GM19452 (cell line): ENCODE results near the gene LBR.

ENCODE experiments used
- ATAC-seq: cut with Tn5 transposase; IDR thresholded peaks from one replicate; pipeline ENCODE4 v1.9.1; 2021; ENCODE audit not compliant: unreplicated experiment

LBR gene

DNA sequence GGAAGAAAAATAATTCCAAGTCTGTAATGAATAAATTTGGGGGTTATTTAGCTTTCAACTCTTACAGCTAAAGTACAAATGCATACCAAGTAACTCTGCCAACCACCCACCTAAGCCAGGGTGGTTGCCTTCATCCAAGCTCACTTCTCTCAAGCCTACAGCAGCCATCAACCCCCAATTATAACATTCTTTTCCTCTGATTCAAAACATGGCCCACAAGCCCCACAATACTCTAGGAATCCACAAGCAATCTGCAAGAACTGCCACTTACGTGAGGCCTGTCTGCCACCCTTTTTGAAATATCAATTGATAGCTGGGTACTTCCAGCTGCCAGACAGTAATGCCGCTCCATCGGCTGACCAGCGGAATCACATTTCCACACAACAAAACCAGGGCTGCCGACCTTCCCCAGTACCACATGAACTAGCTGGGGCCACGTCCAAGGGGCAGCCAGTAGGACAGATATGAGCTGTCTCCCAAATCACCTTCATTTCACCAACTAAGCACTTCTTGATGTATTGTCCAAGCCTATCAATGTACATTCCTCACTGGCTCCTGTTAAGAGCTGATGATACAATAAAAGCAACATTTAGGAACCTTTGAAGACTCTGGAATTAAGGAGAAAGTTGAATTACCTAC lies 3.2 kb downstream of the LBR start:
- no peak for ATAC-seq

DNA sequence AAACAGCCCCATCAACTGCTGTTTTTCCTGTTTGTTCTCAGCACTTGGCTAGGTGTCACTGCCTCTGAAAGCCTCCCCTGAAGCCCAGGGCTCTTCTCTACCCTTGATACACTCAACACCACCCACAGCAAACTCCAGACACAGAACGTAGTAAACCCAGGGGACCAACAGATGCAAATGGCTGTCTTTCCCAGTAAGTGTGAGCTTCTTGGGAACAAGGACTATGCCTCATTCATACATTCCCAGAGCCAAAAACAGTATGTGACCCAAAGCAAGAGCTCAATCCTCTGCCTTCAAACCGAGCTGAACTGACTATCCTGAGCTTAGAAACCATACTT lies 4.4 kb downstream of the LBR start:
- ATAC-seq, result no peak

- ATAC-seq, result no peak
These were observed 4.9 kb downstream of the LBR start for GRCh38 chr1:225422795-225423517.

- ATAC-seq, result no peak
These were observed 5.7 kb downstream of the LBR start for GRCh38 chr1:225422031-225422605.

GRCh38 chr1:225418598-225418997 lies 9.2 kb downstream of the LBR start:
- no peak for ATAC-seq

- no peak for ATAC-seq
These were observed 9.8 kb downstream of the LBR start for GRCh38 chr1:225418059-225418458.

GRCh38 chr1:225415967-225416745 lies 11.7 kb downstream of the LBR start:
- ATAC-seq, result no peak

DNA sequence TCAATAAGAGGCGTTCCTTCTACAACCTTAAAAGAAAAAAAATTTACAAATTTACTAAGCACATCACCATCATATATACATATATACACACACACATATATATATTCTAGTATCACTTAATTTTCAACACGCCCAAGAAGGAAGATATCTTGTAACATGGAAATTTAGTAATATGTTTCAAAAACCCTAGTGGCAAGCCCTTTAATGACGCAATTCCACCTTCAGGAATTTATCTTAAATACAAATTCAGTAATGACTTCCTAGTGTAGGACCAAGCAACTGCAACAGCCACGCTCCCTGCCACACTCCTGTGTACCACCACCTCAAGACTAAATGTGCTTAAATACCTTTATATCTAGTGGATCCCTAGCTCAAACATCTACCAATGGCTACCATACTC lies 12.5 kb downstream of the LBR start:
- ATAC-seq, result no peak

DNA sequence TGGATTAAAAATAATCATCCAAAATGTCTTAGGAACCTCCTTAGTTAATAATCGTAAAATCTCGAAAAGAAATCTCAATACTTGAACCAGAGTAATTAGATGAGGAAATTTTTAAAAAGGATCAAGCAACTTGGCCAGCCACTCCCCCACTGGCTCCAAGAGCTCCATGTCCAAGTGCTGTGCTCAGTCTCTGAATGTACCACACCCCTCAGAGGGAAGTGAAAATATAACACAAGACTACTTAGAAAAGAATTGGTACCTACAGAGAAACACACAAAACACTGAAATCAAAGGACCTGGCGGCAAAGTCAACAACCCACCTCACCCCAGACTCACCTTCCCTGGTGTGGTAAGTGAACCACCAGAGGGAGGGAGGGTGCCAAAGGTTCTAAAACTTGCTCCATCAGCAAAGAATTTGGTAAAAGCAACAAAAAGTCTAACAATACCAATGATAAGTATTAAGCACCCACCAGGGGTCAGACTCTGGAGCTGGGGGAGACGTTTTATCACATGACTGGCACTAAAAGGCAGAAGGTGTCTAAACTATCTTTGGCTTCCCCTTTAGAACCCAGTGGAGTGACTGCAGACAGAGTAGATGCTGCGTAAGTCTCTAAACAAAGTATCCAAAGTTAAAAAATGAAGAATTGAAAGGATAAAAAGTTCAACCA lies 14.0 kb downstream of the LBR start:
- ATAC-seq, result no peak

- no peak for ATAC-seq
These were observed 15.0 kb downstream of the LBR start for GRCh38 chr1:225412803-225413351.

- no peak for ATAC-seq
These were observed 15.5 kb downstream of the LBR start for GRCh38 chr1:225412321-225412720.

DNA sequence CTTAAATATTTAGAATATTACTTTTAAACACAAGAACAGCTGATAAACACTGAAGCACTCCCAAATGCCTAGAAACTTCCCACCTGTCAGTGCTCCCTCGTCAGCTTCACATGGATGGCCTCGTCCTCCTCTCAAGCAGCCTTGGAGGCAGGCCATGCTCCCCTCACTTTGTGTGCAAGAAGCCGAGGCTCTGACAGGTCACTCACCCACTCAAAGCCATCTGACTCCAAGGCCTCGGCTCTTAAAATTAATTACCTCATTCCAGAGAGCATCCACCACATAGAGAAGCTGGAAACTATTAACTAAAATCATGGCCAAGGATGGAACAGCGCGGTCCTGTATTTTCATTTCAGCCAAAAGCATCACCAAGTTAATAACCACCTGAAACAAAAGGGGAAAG lies 17.8 kb downstream of the LBR start:
- no peak for ATAC-seq

DNA sequence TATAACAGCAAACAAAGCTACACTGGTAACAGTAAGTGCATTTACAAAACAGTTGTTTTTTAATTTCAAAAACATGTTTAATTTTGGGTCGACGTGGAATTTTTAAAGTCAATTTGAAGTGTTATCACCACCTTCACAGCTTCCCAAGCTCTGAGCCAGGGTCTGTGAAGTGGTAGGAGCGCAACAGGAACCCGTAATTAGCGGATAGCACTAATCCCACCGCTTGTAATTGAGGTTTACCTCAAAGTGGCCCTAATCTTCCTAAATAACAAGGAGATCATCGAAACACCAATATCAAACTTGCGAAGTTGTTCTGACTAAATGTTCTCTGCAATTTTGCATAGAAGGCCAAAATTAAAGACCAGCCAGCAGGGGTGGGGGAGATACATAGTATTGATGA lies 18.8 kb downstream of the LBR start:
- ATAC-seq, result no peak

DNA sequence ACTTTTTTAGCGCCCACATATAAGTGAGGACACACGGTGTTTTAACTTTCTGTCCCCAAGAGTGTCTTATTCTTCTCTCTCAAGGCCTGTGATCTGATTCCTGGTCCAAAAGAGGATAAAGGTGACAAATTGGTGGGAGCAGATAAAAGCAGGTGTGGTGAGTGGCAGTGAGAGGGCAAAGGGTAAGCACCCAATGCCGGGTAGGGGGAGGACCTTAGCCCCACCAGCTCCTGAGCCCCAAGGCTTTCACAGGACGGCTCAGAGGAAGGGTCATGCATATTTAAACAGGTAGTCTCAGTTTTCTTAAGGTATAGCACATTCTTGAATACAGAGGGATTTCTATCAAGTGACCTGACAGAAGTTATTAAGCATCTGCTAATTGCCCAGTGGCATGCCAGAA lies 19.6 kb downstream of the LBR start:
- no peak for ATAC-seq

- ATAC-seq, result no peak
These were observed 20.1 kb downstream of the LBR start for GRCh38 chr1:225407755-225408154.

GRCh38 chr1:225406976-225407725 lies 20.7 kb downstream of the LBR start:
- ATAC-seq, result no peak

DNA sequence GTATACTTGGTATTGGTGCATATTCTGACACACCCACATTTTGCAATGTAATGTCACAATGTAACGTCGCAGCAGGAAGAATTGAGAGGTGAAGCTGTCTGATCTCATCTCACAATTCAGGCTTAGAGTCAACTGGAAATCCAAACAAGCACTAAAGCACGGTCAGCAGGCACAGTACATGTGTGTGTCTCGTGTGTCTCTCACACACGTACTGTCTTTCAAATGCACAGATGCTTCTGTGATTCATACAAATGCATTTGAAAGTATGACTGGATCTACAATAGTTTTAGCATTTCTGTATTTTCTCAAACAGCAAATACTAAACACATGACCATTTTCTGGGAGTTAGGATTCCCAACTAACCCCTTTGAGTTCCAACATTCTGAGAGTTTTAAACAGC lies 26.9 kb downstream of the LBR start:
- ATAC-seq, result no peak

DNA sequence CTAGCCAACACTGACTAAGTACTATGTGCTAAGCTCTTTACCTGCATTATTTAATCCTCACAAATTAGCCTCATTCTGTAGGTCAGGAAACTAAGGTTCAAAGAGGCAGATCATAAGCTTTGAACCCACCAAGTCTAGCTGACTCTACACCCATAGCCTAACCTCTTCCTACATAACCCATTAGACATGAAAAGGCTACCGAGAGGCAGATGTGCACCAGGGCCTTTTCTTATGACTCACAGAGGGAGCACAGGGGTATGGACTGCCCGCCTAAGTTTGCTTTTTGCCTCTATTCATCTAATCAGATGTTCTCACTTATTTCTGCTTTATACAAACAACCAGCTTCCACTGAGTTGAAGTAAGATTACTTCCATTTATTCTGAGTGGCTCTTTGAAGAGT lies 31.5 kb downstream of the LBR start:
- ATAC-seq, result no peak

- ATAC-seq, result no peak
These were observed 38.0 kb downstream of the LBR start for GRCh38 chr1:225389843-225390242.

- ATAC-seq, result no peak
These were observed 39.5 kb downstream of the LBR start for GRCh38 chr1:225388372-225388771.
